Measurements from ENCODE around the gene RIN1.
A peak's percentile ranks its signal among the peaks of the same experiment; 100 is the strongest.
"Not testable (repeated sequence)": the region's sequence is repeated elsewhere in the genome, so short reads cannot be mapped to it uniquely, and the experiment has no call there.

RIN1 gene

DNA sequence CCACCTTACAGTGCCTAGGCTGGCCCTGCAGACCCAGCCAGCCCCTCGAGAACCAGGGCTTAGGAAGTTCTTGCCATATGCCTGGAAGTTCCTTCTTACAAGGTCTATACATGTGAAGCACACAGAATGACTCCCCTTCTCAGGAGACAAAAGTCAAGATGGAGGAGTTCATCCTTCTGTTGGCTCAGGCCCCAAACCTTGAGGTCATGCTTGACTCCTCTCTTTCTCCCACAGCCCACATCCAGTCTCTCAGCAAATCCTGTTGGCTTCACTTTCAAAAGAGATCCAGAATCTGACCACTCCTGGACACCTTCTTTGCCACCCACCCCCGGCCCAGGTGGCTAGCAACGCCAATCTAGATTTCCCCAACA, 17.6 kb downstream of the RIN1 start:
- peak; percentile 29 for DNase-seq

DNA sequence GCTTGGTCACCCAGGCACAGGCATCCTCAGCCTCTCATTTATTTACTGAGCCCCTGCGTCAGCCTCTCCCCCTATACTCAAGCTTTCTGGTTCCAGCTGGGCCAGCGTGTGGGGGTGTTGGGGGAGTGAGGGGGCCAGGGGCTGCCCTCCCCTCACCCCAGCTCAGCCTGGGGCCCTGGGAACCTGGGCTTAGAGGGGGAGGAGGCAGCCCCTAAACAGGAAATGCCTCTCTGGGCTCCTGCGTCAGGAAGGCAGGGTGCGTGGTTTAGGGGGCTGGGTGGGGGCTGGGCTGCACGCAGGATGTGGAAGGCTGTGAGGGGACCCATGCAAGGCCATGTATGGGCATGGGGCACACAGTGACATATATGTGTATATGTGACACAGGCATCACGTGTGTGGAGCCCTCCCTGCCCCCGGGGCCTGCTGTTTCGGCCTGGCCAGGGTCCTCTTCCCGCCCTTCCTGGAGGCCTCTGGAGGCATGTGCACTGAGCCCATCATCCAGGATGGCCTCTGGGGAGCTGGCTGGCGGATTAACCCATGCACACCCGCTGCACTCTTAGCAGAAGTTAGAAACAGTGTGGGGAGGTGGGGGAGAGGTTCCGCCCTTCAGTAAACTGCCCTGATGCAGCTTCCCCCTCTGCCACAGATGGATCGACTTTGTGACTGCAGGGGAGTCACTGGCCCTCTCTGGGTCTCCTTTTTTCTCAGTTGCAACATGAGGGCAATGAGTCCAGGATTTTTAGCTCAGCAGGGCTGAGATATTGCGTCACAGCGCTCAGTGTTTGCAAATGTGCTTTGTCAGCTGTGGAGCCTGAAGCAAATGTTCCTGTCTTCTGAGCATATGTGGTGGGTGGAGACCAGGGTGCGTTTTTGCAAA, 18.3 kb downstream of the RIN1 start:
- DNase-seq, result peak; percentile 71

DNA sequence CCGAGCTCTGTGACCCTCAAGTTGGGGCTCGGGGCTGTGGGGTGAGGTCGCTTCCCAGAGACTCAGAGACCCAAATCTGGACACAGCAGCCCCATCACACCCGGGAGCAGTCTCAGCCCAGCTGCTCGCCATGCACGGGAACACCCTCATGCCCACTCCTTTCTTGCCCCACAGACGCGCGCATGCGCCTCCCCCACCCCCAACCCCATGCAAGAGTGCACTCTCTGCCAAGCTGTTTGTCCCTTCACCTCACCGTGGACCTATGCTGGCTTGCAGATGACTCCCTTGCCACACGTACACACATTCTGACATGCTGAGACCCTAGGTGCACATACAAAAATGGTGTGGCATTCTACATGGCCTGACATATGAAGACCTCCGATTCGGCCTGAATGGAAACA, 18.9 kb downstream of the RIN1 start:
- no peak for DNase-seq

DNA sequence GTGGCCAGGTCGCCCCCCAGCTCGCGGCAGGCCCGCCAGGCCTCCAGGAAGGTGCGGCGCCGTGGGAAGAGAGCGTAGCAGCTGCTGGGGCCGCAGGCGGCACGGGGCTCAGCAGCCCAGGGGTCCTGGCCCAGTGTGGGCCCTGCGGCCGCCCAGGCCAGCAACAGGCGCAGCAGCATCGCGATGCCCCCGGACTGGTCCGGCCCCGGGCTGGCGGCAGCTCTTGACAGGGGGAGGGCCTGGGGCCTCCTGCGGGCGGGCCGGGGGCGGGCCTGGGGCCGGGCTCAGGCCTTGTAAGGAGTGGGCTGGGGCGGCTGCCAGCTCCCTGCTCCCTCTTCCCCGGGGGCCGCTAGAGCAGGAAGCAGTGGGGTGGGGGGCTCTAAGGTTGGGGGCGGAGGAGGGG, 19.4 kb downstream of the RIN1 start, which contains the start of gene CD248:
TSS of gene CD248 (minus strand) at position 196 of the 403 bp plus-strand sequence. CDS start at position 179, 17 bp downstream.
- DNase-seq, result peak; percentile 91

DNA sequence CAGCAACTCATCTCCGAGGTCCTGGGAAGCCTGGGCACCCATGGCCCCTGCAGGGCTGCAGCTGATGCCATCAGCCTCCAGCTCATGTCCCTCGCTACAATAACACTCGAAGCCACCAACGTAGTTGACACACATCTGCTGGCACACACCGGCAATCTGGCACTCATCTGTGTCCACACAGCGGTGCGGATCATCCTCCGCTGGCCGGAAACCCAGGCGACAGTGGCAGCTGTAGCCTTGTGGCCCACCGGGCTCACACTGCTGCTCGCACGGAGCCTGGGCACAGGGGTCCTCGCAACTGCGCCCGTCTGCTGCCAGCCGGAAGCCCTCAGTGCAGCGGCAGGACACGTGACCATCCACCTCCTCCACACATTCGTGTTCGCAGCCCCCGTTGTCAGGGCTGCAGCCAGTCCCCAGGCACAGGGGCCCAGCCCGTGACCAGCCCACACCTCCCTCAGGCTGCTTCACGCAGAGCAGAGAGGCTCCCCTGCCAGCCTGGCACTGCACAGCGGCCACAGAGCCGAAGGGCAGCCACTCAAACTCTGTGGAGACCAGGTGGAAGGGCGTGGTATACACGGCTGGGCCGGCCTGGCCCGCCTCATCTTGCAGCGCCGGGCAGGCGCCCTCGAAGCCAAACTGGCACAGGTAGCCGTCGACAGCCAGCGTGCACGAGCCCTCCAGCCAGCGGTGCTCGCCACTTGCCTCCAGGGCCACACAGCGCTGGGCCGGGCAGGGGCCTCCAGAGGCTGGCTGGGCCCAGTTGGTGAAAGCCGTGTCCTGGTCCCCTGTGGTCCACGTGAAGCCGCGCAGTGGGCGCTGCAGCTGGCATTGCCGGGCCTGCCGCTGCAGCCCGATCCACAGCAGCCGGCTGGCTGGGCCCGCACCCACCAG, 20.1 kb downstream of the RIN1 start:
- DNase-seq, result no peak

DNA sequence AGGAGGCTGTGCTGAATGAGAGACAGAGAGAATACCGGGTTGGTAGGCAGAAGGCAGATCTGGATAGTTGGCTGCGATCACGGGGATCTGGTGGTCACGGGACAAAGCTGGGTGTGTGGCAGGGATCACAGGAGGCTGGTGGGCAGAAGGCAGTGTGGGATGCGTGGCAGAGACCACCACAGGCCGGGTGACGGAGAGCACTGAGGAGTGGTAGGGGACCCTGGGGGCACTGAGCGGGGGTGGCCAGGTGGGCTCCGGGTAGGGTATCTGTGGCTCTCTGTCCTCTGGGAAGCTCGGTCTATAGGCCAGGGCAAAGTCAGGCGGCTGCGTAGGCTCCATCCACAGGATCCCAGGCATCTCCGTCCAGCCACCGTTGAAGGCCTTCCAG, 20.7 kb downstream of the RIN1 start:
- no peak for DNase-seq

DNA sequence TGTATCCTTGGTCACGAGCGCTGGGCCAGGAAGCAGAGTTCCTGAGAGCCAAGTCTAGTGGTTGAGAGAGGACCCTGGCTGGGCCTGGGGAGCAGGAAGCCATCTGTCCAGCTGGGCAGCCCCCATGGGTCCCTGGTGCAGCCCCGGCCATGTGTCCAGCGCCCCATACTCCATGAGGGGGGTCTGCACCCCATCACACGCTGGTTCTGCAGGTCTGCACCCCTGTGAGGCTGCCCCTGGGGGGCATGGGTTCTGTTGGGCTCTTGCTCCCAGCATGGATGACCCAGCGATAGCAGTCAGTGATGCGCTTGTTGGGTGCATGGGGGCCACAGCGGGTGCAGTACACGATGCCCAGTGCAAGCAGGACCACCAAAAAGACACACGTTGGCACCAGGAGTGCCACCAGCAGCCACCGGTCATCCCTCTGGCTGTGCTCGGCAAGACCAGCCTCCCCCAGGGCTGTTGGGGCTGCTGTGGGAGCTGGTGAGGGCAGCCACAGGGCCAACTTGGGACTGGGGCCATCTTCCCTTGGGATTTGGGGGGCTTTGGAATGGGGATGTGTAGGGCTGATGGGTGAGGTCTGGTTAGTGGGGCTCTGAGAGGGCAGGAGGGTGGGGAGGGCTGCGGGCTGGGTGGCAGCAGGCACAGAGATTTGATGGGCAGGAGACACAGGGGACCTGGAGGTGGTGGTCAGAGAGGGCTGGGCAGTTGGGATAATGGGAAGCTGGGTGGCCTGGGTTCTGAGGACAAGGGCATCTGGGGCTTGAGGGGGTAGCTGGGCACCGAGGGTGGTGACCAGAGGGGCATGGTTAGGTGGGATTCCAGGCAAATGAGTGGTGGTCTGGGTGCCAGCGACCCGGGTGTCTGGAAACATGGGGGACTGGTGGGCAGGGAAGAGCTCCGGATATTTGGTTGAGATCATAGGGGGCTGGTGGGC, 21.4 kb downstream of the RIN1 start:
- DNase-seq, result no peak

DNA sequence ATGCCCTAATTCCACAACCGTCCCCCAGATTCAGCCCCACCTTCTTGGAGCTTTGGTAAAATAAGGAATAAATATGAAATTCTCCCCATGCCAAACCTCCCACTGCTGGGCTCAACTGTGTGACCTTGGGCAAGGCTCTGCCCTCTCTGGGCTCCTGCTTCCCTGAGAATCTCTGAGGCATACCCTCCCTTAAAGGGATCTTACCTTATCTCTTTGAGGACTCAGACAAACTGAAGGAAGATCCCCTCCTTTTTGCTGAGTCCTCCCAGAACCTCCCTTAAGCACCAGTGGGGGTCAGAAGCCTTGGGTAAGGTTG, 22.1 kb downstream of the RIN1 start:
- no peak for DNase-seq

DNA sequence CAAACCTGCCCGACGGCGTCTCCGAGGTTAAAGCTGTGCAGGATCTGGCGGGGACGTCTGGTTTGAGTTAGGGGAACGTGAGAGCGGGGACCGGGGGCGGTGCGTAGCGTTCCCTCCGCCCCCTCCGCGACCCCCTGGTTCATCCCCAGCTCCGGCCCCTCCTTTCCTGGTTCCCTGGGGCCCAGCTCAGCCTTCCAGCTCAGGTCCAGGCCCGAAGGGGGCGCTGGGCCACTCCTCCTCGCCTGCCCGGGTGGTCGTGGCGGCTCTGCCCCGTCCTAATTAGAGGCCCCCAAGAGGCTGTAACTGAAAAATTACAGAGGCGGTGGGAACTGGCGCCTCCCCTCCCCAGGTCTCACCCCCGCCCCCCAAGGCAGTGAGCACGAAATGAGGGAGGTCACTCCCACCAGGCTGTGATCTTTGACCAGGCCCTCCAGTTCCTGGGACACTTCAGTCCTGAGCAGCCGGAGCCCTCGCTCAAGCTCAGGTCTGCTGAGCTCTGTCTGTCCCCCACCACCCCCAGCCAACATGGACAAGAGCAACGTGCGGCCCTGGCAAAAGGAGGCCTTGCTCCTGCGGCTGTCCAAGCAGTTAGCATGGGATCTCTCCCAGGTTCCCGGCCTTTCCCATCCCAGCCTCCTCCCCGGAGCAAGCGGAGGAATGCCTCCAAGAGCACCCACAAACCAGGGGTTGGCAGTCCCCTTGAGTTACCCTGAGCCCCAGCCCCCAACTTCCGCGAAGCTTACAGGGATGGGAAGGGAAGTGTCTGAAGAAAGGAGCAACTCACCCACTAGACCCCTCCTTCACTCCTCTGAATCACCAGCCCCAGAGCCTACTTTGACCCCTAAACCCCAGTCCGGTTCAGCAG, 22.7 kb downstream of the RIN1 start:
- DNase-seq, result peak; percentile 90

DNA sequence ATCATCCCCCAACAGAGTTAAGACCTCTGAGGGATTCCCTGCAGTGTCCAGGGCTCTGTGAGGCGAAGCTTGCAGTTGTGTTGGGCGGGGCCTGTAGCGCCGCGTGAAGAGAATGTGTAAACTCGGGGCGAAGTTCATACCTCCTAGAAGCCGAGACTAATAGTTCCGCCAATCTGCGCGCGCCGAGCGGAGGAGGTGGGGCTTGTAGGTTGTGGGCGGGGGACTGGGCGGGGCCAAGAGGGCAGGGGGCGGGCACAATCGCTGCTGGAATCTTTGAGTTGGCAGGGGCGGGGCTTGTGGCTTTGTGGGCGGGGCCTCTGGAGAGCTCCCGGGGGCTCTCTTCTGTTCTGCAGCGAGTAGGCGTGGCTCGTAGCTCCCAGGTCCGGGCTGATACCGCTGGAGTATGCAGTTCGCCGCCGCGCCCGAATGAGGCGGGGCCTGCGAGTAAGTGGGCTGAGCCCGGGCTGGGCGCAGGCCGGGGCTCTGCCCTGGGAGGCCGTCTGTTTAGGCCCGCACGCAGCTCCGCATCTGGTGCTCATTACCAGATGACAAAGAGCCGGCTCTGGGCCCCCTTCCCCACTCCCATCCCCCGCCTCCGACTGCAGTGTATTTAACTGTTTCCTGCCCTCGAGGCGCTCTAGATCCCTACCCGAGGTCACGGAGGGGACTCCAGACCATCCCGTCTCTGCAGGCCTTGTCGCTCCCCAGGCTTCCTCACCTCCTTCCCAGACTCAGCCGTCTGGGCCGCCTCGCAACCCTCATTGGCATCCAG, 23.5 kb downstream of the RIN1 start:
- peak; percentile 99 for DNase-seq

DNA sequence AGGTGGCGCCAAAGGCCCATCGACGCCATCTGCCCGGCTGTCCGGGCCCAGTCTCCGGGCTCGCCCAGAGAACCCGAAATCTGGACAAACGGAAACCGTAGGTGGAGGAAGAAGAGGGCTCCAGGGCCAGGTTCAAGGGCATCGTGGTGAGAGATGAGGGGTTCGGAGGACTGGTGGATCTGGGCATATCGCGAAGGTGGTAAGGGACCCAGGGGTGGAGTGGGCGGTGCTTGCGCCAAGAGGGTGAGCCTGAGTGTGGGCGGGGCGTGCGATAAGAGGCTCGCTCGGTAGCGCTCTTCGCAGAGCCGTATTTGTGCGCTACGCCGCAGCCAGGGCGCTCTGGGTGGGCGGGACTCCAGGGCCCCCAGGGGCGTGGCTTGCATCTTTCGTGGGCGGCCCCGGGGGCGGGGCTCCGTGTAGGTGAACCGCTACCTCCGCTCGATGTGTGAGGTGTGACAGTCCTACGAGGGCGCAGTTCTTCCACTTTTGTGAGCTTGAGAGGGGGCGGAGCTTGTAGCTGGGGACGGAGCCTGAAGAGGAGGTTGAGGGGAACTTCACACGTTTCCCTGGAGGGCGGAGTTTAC, 24.2 kb downstream of the RIN1 start:
- DNase-seq, result peak; percentile 94

DNA sequence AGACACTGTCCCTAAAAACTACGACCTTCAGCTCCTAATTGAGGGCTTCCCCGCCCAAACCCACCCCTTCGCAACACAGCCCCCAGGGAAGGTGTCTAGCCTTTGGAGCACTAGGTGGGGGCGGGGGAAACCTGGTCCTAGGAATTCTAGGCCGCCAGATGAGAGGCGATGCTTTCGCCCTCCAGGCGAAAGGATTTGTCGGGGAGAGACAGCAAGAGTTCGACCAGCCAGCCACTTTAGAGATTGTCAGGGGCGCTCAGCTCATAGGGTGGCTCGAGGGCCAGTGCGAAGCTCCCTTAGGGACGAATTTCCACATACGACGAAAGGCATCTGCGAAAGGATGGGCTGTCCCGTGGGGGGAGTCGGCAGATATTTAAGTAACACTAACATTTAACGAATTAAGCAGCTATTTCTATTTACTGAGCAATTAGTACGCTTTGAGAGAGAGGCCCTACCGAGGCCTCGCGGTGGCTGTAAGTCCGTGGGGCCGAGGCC, 24.7 kb downstream of the RIN1 start:
- DNase-seq, result no peak

DNA sequence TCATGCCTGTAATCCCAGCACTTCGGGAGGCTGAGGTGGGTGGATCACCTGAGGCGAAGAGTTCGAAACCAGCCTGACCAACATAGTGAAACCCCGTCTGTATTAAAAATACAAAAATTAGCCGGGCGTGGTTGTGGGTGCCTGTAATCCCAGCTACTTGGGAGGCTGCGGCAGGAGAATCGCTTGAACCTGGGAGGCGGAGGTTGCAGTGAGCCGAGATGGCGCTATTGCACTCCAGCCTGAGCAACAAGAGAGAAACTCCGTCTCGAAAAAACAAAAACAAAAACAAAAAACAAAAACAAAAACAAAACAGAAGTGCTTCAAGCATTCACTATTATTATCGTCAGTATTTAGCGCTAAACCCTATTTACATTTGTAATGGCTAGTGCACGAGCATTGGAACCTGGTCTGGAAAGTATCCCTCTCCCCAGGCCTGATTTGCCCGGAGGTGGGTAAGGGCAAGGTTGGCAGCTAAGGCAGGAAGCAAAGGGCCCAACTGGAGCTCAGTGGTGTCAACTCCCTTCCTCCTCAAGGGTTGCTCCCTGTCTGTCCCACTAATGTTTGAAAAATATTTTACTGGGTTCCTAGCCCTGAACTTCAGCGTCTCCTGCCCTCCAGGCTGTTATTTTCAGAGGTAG, 25.3 kb downstream of the RIN1 start:
- not testable (repeated sequence) for DNase-seq

DNA sequence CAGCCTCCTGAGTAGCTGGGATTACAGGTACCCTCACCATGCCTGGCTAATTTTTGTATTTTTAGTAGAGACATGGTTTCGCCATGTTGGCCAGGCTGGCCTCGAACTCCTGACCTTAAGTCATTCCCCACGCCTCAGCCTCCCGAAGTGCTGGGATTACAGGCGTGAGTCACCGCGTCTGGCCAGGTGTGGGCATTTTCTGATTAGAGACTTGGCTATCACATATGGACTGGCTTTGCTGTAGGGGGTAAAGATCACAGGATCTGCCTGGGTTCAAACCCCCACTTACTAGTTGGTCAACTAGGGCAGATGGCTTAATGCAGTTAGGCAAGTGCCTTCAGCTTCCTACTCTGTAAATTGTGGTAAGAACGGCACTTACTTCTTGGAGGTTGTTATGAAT, 25.9 kb downstream of the RIN1 start:
- no peak for DNase-seq

DNA sequence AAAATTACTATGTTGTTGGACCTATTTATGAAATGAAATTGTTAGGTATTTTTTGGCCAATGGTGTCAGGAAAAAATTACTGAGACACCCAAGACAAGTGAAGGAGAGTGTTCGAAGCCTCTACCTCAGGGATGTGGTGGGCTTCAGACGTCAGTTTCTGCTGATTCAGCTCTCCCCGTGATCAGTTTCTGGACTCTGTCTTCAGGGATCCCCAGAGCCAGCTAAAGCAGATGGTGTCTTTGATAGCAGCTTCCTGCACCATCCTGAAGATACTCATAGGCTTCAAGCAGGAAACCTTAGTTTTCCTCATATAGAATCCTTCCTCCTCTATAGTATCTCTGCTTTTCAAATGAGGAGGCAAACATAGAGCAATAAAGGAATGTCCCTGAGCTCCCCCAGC, 26.8 kb downstream of the RIN1 start:
- DNase-seq, result no peak

DNA sequence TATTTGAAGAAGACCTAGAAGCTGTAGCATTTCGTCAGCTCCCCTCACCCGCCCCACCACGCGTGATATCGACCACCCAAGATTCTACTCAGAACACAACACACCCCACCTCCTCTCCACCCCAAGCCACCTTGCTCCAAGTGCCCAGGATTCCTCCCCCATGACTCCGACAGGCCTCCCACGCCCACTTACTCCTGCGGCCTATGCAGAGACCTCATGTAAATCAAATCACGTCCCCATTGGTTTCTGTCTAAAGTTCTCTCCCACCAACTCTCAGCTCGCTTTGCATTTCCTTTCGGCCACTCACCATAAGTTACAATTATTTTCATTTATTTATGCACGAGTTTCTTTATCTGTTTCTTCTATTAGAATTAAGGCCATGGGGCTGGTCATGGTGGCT, 33.6 kb downstream of the RIN1 start:
- DNase-seq, result no peak

DNA sequence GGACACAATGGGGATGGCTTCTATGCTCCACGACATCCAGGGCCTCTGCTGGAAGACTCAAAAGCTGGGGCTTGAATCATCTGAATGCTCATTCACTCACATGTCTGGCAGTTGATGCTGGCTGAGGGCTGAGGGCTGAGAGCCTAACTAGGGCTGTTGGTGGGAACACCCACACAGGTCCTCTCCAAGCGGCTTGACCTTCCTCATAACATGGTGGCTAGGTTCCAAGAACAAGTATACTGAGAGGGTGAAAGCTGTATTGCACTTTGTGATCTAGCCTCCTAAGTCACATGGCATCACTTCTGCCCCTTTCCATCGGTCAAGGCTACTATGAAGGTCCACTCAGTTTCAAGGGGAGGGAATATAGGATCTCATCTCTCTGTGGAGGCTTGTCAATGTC, 37.0 kb downstream of the RIN1 start:
- DNase-seq, result no peak

DNA sequence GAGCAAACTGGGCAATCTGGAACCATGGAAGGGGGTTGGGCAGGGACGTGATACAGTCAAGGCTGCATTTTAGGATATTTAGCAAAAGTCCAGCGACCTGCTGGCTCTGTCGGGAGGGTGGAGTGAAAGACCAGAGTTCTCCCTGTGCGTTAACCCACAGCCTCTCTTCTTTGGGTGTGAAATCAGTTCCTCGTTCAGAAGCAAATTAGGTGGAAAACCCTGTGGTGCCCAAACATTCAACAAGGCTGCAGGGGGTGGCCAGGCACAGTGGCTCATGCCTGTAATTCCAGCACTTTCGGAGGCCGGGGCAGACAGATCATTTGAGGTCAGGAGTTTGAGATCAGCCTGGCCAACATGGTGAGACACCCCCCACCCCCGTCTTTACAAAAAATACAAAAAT, 38.6 kb downstream of the RIN1 start:
- DNase-seq, result no peak

DNA sequence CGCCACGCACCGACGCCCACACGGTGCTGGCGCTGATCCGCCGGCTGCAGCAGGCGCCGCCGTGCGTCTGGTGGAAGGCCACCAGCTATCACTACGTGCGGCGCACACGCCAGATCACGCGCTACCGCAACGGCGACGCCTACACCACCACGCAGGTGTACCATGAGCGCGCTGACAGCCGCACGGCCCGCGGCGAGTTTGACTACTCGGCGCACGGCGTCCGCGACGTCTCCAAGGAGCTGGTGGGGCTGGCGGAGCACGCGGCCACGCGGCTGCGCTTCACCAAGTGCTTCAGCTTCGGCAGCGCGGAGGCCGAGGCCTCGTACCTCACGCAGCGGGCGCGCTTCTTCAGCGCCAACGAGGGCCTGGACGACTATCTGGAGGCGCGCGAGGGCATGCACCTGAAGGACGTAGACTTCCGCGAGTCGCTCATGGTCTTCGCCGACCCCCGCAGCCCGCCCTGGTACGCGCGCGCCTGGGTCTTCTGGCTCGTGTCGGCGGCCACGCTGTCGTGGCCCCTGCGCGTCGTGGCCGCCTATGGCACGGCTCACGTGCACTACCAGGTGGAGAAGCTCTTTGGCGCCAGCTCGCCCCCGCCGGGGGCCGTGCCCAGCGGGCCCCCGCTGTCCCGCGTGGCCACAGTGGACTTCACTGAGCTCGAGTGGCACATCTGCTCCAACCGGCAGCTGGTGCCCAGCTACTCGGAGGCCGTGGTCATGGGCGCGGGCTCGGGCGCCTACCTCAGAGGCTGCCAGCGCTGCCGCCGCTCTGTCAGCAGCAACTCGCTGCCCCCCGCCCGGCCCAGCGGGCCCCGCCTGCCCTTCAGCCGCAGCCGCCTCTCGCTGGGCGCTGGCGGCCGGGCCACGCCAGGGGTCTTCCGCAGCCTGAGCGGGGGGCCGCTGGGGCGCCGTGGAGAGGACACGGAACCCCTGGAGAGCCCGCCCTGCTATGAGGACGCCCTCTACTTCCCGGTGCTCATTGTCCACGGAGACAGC, 41.3 kb downstream of the RIN1 start:
- DNase-seq, result no peak

All from right hindlimb (tissue), 1 donor.